ENCODE results near the gene KPNA3.

DNA sequence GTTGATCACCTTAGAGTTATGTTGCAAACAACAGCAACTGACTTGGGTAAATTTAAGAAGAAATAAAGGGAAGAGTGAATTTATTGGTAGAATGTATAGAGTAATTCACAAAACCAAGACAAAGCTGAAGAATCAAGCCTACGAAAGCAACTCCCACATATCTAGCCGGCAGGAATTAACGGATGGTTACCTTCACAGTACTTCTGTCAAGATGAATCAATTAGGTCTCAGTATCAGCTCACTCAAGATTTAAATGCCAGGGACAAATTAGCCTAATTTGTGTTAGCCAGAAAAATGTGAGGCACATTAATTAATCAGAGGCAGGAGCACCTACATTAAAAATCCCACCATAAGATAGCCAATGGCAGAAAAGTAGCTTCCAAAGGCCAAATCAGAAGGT lies 10.7 kb downstream of the KPNA3 start:
- TF ChIP-seq GABPA (IDR thresholded peaks at IDR 0.05 in 1 of 2, conservative IDR thresholded peaks at IDR 0.05 in 1 of 2) (no peak), SP1 (IDR thresholded peaks at IDR 0.05) (no peak), REST (IDR thresholded peaks at IDR 0.05) (no peak), RAD21 (IDR thresholded peaks at IDR 0.05) (no peak), RXRA (IDR thresholded peaks at IDR 0.05) (no peak), YY1 (IDR thresholded peaks at IDR 0.05) (no peak)
- TF ChIP-seq, protein P1, sequence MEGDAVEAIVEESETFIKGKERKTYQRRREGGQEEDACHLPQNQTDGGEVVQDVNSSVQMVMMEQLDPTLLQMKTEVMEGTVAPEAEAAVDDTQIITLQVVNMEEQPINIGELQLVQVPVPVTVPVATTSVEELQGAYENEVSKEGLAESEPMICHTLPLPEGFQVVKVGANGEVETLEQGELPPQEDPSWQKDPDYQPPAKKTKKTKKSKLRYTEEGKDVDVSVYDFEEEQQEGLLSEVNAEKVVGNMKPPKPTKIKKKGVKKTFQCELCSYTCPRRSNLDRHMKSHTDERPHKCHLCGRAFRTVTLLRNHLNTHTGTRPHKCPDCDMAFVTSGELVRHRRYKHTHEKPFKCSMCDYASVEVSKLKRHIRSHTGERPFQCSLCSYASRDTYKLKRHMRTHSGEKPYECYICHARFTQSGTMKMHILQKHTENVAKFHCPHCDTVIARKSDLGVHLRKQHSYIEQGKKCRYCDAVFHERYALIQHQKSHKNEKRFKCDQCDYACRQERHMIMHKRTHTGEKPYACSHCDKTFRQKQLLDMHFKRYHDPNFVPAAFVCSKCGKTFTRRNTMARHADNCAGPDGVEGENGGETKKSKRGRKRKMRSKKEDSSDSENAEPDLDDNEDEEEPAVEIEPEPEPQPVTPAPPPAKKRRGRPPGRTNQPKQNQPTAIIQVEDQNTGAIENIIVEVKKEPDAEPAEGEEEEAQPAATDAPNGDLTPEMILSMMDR (IDR thresholded peaks at IDR 0.05; ENCODE audit: low read depth, low read length, missing input control) = no peak

Measured in liver (tissue), 3 donors.